Measurements from ENCODE around the gene KHSRP. TPM values are rescaled to one million over a fixed set of nuclear protein-coding genes. Genes with fewer than 3 reads are reported as not detected.
A peak's percentile ranks its signal among the peaks of the same experiment; 100 is the strongest.

Gene KHSRP, protein sequence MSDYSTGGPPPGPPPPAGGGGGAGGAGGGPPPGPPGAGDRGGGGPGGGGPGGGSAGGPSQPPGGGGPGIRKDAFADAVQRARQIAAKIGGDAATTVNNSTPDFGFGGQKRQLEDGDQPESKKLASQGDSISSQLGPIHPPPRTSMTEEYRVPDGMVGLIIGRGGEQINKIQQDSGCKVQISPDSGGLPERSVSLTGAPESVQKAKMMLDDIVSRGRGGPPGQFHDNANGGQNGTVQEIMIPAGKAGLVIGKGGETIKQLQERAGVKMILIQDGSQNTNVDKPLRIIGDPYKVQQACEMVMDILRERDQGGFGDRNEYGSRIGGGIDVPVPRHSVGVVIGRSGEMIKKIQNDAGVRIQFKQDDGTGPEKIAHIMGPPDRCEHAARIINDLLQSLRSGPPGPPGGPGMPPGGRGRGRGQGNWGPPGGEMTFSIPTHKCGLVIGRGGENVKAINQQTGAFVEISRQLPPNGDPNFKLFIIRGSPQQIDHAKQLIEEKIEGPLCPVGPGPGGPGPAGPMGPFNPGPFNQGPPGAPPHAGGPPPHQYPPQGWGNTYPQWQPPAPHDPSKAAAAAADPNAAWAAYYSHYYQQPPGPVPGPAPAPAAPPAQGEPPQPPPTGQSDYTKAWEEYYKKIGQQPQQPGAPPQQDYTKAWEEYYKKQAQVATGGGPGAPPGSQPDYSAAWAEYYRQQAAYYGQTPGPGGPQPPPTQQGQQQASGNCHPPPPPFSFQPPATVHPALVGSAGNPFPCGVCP
- total RNA-seq (2021) (201 and 288 TPM in 2 replicates), Bru-seq, nascent RNA (percentile 83 among the genes with signal in this experiment), BruChase-seq, experiment 1, labeled RNA remaining after a 2-hour chase (percentile 90 among the genes with signal in this experiment), BruChase-seq, experiment 2, labeled RNA remaining after a 6-hour chase (percentile 98 among the genes with signal in this experiment)
- long read RNA-seq, partial matches to known transcripts, result 4 of 23 reads
- long read RNA-seq, other reads (novel, unspliced or antisense), result 19 of 23 reads

- no peaks in the 10 kb centered on the region for H3K9me2 ChIP-seq (ENCODE audit: insufficient read depth)
- H3K4me2 ChIP-seq, result peak within 1 kb of the TSS; percentile 87
- H3K79me2 ChIP-seq (ENCODE audit: low read depth), result peaks cover 40% of the 10 kb centered on the region
- no peaks in the 10 kb centered on the region for H3K36me3 ChIP-seq (ENCODE audit: low read depth)
- no peak for DNase-seq
- intact Hi-C loops (cut with micrococcal nuclease; ENCODE audit: unreplicated experiment), result loop anchor here (5.0 kb wide), 1 partner anchor 38 kb away; the partner anchor contains the start of gene CRB3
- TF ChIP-seq EZH2 (IDR thresholded peaks at IDR 0.05; ENCODE audit: low read depth), result no peak
- TF ChIP-seq, protein P1, sequence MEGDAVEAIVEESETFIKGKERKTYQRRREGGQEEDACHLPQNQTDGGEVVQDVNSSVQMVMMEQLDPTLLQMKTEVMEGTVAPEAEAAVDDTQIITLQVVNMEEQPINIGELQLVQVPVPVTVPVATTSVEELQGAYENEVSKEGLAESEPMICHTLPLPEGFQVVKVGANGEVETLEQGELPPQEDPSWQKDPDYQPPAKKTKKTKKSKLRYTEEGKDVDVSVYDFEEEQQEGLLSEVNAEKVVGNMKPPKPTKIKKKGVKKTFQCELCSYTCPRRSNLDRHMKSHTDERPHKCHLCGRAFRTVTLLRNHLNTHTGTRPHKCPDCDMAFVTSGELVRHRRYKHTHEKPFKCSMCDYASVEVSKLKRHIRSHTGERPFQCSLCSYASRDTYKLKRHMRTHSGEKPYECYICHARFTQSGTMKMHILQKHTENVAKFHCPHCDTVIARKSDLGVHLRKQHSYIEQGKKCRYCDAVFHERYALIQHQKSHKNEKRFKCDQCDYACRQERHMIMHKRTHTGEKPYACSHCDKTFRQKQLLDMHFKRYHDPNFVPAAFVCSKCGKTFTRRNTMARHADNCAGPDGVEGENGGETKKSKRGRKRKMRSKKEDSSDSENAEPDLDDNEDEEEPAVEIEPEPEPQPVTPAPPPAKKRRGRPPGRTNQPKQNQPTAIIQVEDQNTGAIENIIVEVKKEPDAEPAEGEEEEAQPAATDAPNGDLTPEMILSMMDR (conservative IDR thresholded peaks at IDR 0.05), result no peak
- ChIA-PET CTCF (interaction anchor here (0.6 kb wide), 1 partner anchor 52 kb away, joined by 3 read pairs; the partner anchor contains the start of gene ALKBH7), POLR2A (ENCODE audit: unreplicated experiment) (interaction anchor here (0.6 to 1.1 kb wide), 5 partner anchors 31 to 952 kb away, joined by 3 to 6 read pairs (median 4); partner anchors contain the start of gene TNFSF9)
- BruUV-seq (replicated peaks), result no TSS peak
- no peaks in the 10 kb centered on the region for H3K9me3 ChIP-seq (ENCODE audit: insufficient read depth, low read depth)
- no peaks in the 10 kb centered on the region for H3K27me3 ChIP-seq (ENCODE audit: insufficient read depth, low read depth)
- H3F3A ChIP-seq (ENCODE audit: insufficient read depth, low read depth), result no peaks in the 10 kb centered on the region
- H3K27ac ChIP-seq, result peak within 1 kb of the TSS; percentile 18; the same call in 1 of the 2 replicates
- H2AFZ ChIP-seq, result peak within 1 kb of the TSS; percentile 73
- peaks cover 44% of the 10 kb centered on the region for H4K20me1 ChIP-seq (ENCODE audit: insufficient read depth)
- H3K4me1 ChIP-seq (replicated peaks; ENCODE audit: insufficient read depth), result peaks cover 10% of the 10 kb centered on the region
- peak within 1 kb of the TSS; percentile 75 for H3K4me3 ChIP-seq
These were observed at the start of gene KHSRP for GRCh38 chr19:6424195-6424938. KHSRP (minus strand) TSS chr19:6424811; CDS start chr19:6424701, 110 bp downstream.

DNA sequence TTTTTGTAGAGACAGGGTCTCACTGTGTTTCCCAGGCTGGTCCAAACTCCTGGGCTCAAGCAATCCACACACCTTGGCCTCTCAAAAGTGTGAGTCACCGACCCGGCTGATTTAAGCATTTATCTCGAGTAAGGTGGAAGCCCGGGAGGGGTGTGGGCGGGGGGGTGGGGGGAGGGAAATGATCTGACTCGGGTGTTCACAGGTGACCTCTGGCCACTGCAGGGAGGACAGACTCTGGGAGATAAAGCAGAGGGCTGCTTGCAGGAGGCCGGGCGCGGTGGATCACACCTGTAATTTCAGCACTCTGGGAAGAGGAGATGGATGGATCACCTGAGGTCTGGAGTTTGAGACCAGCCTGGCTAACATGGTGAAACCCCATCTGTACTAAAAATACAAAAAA, 49.0 kb upstream of the KHSRP start:
- CTCF ChIA-PET, result no interaction called here
- intact Hi-C loops (cut with micrococcal nuclease; ENCODE audit: unreplicated experiment), result no loop called here

More for the DNA sequence above, 49.0 kb upstream of the KHSRP start:
- DNase-seq, result peak; percentile 20 to 43
- POLR2A ChIA-PET (ENCODE audit: unreplicated experiment), result no interaction called here
- Histone ChIP-seq H3K9me2 (ENCODE audit: insufficient read depth) (no peaks in the 10 kb centered on the region), H3F3A (ENCODE audit: insufficient read depth, low read depth) (no peaks in the 10 kb centered on the region; the same call in 1 of the 2 replicates), H2AFZ (no peak overlapping the region), H3K4me3 (no peak overlapping the region), H4K20me1 (ENCODE audit: insufficient read depth) (no peaks in the 10 kb centered on the region), H3K79me2 (ENCODE audit: low read depth) (no peaks in the 10 kb centered on the region), H3K27ac (no peak overlapping the region), H3K4me1 (replicated peaks; ENCODE audit: insufficient read depth) (peaks cover 9% of the 10 kb centered on the region; the same call in 1 of the 2 replicates), H3K4me2 (0 out of 2 replicates have a peak overlapping the region, but pooled peaks have one; percentile 4), H3K9me3 (ENCODE audit: insufficient read depth, low read depth) (no peaks in the 10 kb centered on the region), H3K27me3 (ENCODE audit: insufficient read depth, low read depth) (no peaks in the 10 kb centered on the region), H3K36me3 (ENCODE audit: low read depth) (no peaks in the 10 kb centered on the region)
- no TSS peak for BruUV-seq (replicated peaks)
- TF ChIP-seq, protein P1 (conservative IDR thresholded peaks at IDR 0.05), result no peak
- no peak for TF ChIP-seq EZH2 (IDR thresholded peaks at IDR 0.05; ENCODE audit: low read depth)
